ENCODE measurements around the gene TGFB2.

Gene TGFB2

GRCh38 chr1:218464871-218465270 is 119.7 kb downstream of the TGFB2 start:
- DNase-seq, result no peak

DNA sequence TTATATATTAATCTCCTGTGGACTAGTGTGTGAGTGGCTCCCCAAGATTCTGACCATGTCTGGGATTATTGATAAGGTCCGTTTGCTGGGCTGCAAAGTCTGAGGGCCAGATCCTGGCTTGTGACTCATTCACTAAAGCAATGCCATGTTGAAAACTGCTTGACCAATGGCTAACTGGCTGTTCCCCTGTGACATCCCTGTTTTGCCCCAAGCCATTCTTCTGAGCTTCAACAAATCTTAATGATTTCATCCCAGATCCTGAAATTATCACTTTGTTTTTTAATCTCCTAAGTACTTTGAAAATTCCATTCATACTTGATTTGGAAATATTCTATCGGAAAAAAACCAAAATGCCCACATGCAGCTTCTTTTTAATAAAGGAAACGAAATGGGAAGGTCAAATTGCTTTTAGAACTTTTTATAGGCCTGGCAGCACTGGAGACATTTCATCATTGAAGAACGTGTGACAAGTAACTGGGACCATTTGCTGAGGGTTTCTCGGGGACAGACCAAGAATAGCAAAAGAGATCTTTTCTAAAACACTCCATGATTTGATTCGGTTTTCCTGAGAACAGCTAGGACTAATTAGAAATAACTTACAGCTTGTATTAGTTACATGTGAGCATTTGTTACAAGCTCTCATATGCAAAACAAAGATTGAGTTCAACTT is 121.3 kb downstream of the TGFB2 start:
- DNase-seq, result no peak

- DNase-seq, result no peak
Measured at GRCh38 chr1:218467101-218468072, 122.3 kb downstream of the TGFB2 start.

DNA sequence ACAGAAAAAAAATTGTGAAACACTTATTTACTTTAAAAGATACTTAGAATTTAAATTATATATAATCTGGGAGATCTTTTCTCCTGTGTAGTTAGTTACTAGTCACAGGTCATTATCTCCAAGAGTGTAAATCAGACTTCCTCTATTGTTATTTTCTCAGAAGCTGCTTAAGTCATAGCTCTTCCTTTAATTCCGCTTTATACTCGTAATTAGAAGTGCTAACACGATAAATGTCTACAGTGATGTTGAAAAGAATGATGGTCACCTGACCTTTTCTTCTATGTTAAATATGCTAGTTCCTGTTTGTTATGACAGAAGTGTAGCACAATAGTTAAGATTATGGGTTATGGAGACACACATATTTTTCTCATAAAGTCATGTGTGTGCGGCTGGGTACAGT is 123.6 kb downstream of the TGFB2 start:
- DNase-seq, result no peak

GRCh38 chr1:218472885-218473284 is 127.7 kb downstream of the TGFB2 start:
- DNase-seq, result no peak

- DNase-seq, result no peak
Measured at GRCh38 chr1:218473522-218473921, 128.4 kb downstream of the TGFB2 start.

GRCh38 chr1:218474128-218474527 is 129.0 kb downstream of the TGFB2 start:
- no peak for DNase-seq

GRCh38 chr1:218475275-218475674 is 130.1 kb downstream of the TGFB2 start:
- no peak for DNase-seq

GRCh38 chr1:218475699-218476098 is 130.6 kb downstream of the TGFB2 start:
- no peak for DNase-seq

- no peak for DNase-seq
Measured at GRCh38 chr1:218476385-218476784, 131.2 kb downstream of the TGFB2 start.

- no peak for DNase-seq
Measured at GRCh38 chr1:218478336-218478735, 133.2 kb downstream of the TGFB2 start.

DNA sequence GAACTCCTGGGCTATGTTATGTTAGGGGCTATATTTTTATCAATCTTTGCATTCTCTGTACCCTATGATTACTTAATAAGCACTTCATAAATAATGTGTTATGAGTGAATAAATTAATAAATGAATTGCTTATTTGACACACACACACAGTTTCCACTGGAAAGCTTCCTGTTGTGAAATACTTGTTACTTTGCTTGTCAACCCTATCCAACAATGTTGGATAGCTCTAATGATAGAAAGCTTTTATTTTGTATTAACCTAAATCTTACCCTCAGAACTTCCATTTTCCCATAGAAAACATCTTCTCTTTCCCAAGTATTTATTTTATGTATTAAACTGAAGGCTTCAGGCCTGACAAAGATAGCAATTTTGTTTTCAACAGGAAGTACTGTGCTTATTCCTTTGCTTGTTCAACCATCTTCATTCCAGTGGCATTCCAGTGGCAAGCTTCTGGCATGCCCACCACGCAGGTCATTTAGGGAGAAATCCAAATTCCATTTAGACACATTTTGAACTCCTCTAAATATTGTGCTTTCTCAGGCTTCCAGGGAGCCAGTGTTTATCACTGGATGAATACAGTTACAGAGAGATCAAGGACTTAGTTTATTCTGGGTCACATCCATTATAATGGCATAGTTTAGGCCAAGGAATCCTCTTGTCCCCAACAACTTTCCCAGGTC is 134.4 kb downstream of the TGFB2 start:
- no peak for DNase-seq

- DNase-seq, result no peak
Measured at GRCh38 chr1:218480137-218480536, 135.0 kb downstream of the TGFB2 start.

DNA sequence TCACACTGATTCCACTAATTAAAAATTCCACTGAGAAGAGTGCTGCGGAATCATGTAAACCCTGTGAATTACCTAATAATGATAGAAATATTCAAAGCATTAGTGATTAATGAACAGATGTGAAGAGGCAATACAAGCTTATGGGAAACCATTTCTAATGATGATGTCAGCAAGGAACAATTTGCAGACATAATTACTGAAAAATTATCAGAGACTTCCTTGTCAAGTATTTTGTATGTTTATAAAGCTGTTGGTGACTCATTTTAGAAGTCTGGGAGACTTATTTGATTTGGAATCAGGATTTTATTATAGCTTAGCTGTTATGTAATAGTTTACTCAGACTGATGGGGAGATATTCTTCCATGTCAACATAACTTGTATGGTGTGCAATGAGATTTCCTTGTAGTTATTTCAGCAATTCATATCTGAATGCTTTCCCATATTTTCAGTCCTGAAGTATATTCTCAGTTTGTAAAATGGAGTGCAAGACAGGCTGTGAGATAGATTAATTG is 135.5 kb downstream of the TGFB2 start:
- no peak for DNase-seq

DNA sequence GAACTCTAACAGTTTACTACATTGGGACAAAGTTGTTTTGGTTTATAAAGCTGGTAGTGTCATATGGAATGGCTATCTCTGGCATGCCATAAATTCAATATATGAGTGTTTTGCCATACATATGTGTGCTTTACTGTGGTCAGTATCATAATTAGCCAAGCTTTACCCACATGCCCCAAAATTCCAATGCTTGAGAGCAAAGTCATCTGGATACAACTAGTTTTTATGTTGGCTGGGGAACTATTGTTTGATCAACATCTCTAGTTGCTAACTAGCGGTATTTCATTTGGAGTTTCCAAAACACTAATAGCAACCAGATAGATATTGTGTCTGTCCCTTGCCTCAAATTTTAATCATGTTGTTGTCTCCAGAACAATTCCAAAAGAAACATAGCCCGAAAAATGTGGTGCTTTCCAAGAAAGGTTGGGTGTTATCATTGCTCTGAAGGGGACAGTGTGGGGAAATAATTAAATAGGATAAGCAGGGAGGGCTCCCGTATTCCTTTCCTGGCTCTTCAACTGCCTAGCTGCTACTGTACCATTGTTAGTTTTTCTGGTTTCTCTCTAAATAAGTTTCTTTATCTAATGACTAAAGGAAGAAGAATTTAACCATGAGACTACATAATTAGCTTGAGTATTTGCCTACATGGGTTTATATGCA is 136.1 kb downstream of the TGFB2 start:
- no peak for DNase-seq

GRCh38 chr1:218482683-218483082 is 137.5 kb downstream of the TGFB2 start:
- no peak for DNase-seq

- no peak for DNase-seq
Measured at GRCh38 chr1:218485241-218485928, 140.2 kb downstream of the TGFB2 start.

DNA sequence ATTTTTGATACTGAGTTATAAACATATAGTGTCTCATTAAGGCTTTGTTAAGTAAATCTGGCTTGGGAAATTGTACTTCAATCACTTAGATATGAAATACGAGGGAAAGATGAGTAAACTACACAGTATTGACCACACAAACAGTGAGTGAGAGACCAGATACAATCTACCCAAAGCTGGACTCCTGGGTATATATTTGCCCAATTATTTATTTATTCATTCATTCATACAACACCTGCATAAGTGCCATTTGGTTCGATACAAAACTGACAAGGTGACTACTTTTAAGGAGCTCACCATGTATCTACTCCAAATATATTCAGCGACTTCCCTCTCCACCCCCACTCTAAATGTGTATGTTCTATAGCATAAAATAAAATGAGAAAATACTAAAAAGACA is 143.4 kb downstream of the TGFB2 start:
- DNase-seq, result no peak

- no peak for DNase-seq
Measured at GRCh38 chr1:218488986-218489385, 143.8 kb downstream of the TGFB2 start.

DNA sequence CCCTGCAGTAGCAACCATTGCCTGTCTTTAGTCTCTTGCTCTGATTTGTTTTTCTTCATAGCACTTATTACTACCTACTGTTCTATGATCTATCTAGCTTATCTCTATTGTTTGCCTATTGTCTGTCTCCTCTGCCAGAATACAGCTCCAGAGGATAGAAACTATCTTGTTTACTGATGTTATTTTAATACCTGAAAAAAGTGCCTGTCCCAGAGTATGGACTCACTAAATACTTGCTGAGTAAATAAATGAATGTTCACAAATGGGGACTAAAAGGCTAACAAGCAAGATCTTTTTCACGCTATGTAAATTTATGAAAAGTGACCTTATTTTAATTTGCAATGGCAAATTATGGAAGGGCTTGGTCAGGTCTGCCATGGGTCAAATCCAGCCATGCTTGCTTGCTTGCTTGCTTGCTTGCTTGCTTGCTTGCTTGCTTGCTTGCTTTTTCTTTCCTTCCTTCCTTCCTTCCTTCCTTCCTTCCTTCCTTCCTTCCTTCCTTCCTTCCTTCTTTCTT is 145.3 kb downstream of the TGFB2 start:
- no peak for DNase-seq

DNA sequence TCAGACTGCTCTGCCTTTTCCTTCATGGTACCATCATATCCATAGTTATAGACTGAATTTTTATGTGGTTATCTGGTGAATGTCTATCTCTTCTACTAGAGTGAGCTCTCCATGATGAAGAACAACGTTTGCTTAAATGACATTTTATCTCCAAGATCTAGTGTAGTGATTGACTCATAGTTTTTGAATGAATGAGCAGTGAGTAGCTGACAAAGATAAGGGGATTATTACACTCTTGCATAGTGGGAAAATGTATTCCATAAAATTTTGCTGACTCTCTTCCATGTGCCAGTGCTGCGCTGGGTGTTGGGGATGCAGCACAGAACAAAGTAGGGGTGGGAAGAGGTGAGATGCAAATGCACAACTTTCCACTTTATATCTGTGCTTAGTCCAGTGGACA is 147.7 kb downstream of the TGFB2 start:
- DNase-seq, result no peak

DNA sequence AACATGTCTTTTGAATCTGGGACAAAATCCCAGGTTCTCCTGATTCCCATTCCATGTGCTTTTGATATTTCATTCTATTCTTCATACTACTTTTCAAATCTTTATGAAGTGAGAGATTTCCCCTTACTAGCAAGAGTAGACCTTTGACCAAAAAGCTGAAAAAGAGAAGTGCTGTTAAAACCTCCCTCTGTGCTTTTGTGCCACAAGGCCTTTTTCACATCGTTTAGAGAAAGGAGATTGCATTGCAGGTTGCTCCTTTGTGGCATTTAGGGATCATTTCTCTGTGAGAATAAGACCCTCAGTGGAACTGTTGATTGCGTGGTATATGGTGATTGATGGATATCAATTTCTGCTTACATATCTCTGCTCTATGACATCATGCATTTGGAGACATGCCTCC is 148.8 kb downstream of the TGFB2 start:
- DNase-seq, result no peak

Measured in NCI-H2171 (cell line).